GM12878 (cell line): ENCODE data around the gene ANKRD42. TPM values are rescaled to one million over a fixed set of nuclear protein-coding genes. Genes with fewer than 3 reads are reported as not detected.

Source experiments
- ATAC-seq: fragments of 200-7000 bp; cut with Tn5 transposase; 3 replicates; pipeline ENCODE4 v1.9.1; 2020; ENCODE audit warnings: mild to moderate bottlenecking, moderate library complexity
- BruUV-seq: library from RNA; stranded (reverse); fragments of 400-500 nt; replicated peaks from 2 replicates; lab custom pipeline; 2021; lab: Mats Ljungman, UMichigan
- CTCF ChIA-PET: fragments of 300-600 bp; sonication (Branson Sonifier 250); formaldehyde crosslinking; extraction: SDS; loops from one replicate; lab custom pipeline; 2021; ENCODE audit warnings: inconsistent platforms; lab: Yijun Ruan, JAX
- POLR2A ChIA-PET: fragments of 350-600 bp; formaldehyde crosslinking; extraction: SDS; loops from one replicate; lab custom pipeline; 2021; ENCODE audit warnings: inconsistent platforms; lab: Charles Lee
- RAD21 ChIA-PET: fragments of 300-600 bp; sonication (Branson Sonifier 250); formaldehyde crosslinking; loops from one replicate; lab custom pipeline; 2023; ENCODE audit warnings: antibody characterized with exemption; ENCODE audit not compliant: unreplicated experiment; lab: Charles Lee
- SMC1A ChIA-PET: fragments of 300-600 bp; sonication (Branson Sonifier 250); formaldehyde crosslinking; loops from one replicate; lab custom pipeline; 2023; ENCODE audit not compliant: unreplicated experiment, uncharacterized antibody; lab: Charles Lee
- DNase-seq: peaks from one replicate; pipeline ENCODE4 v3.0.0-alpha.2; 2011; ENCODE audit warnings: low read depth, low spot score
- FAIRE-seq: peaks from 3 replicates; lab custom pipeline; 2011; peaks lifted over from hg19 to GRCh38; lab: Jason Lieb, UNC
- H2AFZ ChIP-seq: 2 replicates; pipeline ENCODE4 v1.6.0; 2011; ENCODE audit warnings: low read depth, low read length, control low read depth; ENCODE audit not compliant: control insufficient read depth
- H3K27ac ChIP-seq: 2 replicates; pipeline ENCODE4 v1.5.1; 2011; ENCODE audit warnings: control low read depth; ENCODE audit not compliant: control insufficient read depth, insufficient read depth
- H3K27me3 ChIP-seq, 2 experiments: replicated peaks in 1 of 2; 2 replicates each; pipeline versions ENCODE4 v1.6.0 to v1.6.1; 2011; ENCODE audit warnings: low read length in 1 of 2; ENCODE audit not compliant: control insufficient read depth in 2 of 2, insufficient read depth in 2 of 2
- H3K36me3 ChIP-seq, 2 experiments: 2 replicates each; pipeline ENCODE4 v1.5.1; 2011; ENCODE audit warnings: low read length in 1 of 2; ENCODE audit not compliant: control insufficient read depth in 2 of 2, insufficient read depth in 2 of 2
- H3K4me1 ChIP-seq: 2 replicates; pipeline ENCODE4 v1.6.1; 2011; ENCODE audit warnings: mild to moderate bottlenecking, low read length, moderate library complexity, mixed read lengths; ENCODE audit not compliant: control insufficient read depth, insufficient read depth
- H3K4me2 ChIP-seq: 2 replicates; pipeline ENCODE4 v1.6.0; 2011; ENCODE audit warnings: control low read depth; ENCODE audit not compliant: control insufficient read depth, insufficient read depth
- H3K4me3 ChIP-seq: fragments of 200-600 bp; sonication (generic); 2 replicates; pipeline ENCODE4 v1.5.1; 2016
- H3K79me2 ChIP-seq: 2 replicates; pipeline ENCODE4 v1.6.0; 2011; ENCODE audit warnings: low read length; ENCODE audit not compliant: control insufficient read depth, insufficient read depth
- H3K9ac ChIP-seq: 2 replicates; pipeline ENCODE4 v1.8.0; 2011; ENCODE audit warnings: low read length, control low read depth, mixed read lengths; ENCODE audit not compliant: control insufficient read depth, insufficient read depth
- H3K9me3 ChIP-seq: replicated peaks from 3 replicates; pipeline ENCODE4 v1.5.1; 2011; ENCODE audit warnings: mild to moderate bottlenecking, low read length; ENCODE audit not compliant: control insufficient read depth, insufficient read depth
- H4K20me1 ChIP-seq: 2 replicates; pipeline ENCODE4 v1.6.0; 2011; ENCODE audit not compliant: control insufficient read depth, insufficient read depth
- CBFB ChIP-seq: IDR thresholded peaks from 2 replicates; pipeline ENCODE4 v1.6.1; 2016; ENCODE audit warnings: antibody characterized with exemption, low read depth
- ESRRA ChIP-seq: IDR thresholded peaks from 2 replicates; pipeline ENCODE4 v1.6.1; 2012; ENCODE audit warnings: mild to moderate bottlenecking, low read length, improper control_type of control experiment
- GATAD2B ChIP-seq: fragments of 450-650 bp; conservative IDR thresholded peaks from 2 replicates; pipeline ENCODE4 v1.6.1; 2017; ENCODE audit warnings: low read depth, mild to moderate bottlenecking, moderate library complexity
- MTA2 ChIP-seq: fragments of 450-650 bp; IDR thresholded peaks from 2 replicates; pipeline ENCODE4 v1.6.1; 2016; ENCODE audit warnings: low read depth, mild to moderate bottlenecking, moderate library complexity
- POLR2AphosphoS2 ChIP-seq: IDR thresholded peaks from 2 replicates; pipeline ENCODE4 v1.6.1; 2011; ENCODE audit warnings: low read depth, mild to moderate bottlenecking, low read length, improper control_type of control experiment, moderate library complexity
- RAD51 ChIP-seq: fragments of 450-650 bp; IDR thresholded peaks from 2 replicates; pipeline ENCODE4 v1.6.1; 2016; ENCODE audit warnings: moderate library complexity, mild to moderate bottlenecking, inconsistent platforms
- RUNX3 ChIP-seq: IDR thresholded peaks from 2 replicates; pipeline ENCODE4 v1.6.1; 2012; ENCODE audit warnings: low read length, inconsistent platforms
- SMARCA5 ChIP-seq: fragments of 450-650 bp; IDR thresholded peaks from 2 replicates; pipeline ENCODE4 v1.6.1; 2017; ENCODE audit warnings: mild to moderate bottlenecking
- TCF7 ChIP-seq: IDR thresholded peaks from 2 replicates; pipeline ENCODE4 v1.6.1; 2014; ENCODE audit warnings: antibody characterized with exemption, borderline replicate concordance
- WGBS: methylation state at CpG from one replicate; pipeline ENCODE4 v1.1.6; 2016; ENCODE audit warnings: low lambda C conversion rate; ENCODE audit not compliant: insufficient replicate concordance, insufficient coverage; ENCODE audit errors: missing lambda C conversion rate; 5-methylcytosine and 5-hydroxymethylcytosine counted together
- in situ Hi-C: fragments of 300-500 bp; cut with MboI; formaldehyde crosslinking; loops from 9 replicates; pipeline ENCODE4 v1.14.3; 2018; ENCODE audit warnings: mixed read lengths
- intact Hi-C: fragments of 100-400 bp; cut with micrococcal nuclease; formaldehyde crosslinking; loops from one replicate; pipeline ENCODE4 v1.14.2; 2022; ENCODE audit not compliant: unreplicated experiment
- polyA plus RNA-seq, 11 experiments: library from polyadenylated mRNA; depleted of rRNA in 4 of 11; unstranded in 6 of 11; stranded (reverse) in 5 of 11; fragments of >200 nt; fragmentation: Nextera tagmentation in 4 of 11; fragmentation: Illumina TruSeq in 1 of 11; extraction: Ambion mirVana in 4 of 11; extraction: Trizol in 1 of 11; gene quantifications; 1 replicate in 1 of 11; 2 replicates in 10 of 11; pipeline versions ENCODE4 v1.2.1 to v1.2.3, GENCODE V29; 2011 to 2016; ENCODE audit warnings: inconsistent platforms in 2 of 11, missing spikeins in 2 of 11, low read depth in 1 of 11
- total RNA-seq, 4 experiments: library from RNA; depleted of rRNA in 3 of 4; stranded (reverse); fragments of >200 nt in 3 of 4; fragmentation: Illumina TruSeq in 1 of 4; extraction: Trizol in 1 of 4; gene quantifications; 2 replicates each; pipeline versions ENCODE4 v1.2.1 to v1.2.3, GENCODE V29; 2013 to 2021
- TF ChIP-seq, protein P1 (sequence below): fragments of 450-650 bp; IDR thresholded peaks from 2 replicates; pipeline ENCODE4 v1.6.1; 2017; ENCODE audit warnings: borderline replicate concordance
- TF ChIP-seq, protein P2 (sequence below): IDR thresholded peaks from 2 replicates; pipeline ENCODE4 v1.6.1; 2012; ENCODE audit warnings: low read depth, low read length, improper control_type of control experiment

The ANKRD42 gene
- total and polyA plus RNA-seq, 10 of the 15 experiments (the other 5 are each of a cell fraction or from before 2014, with no cell fraction given), result 0.68 to 3.2 (median 2.0) TPM

DNA sequence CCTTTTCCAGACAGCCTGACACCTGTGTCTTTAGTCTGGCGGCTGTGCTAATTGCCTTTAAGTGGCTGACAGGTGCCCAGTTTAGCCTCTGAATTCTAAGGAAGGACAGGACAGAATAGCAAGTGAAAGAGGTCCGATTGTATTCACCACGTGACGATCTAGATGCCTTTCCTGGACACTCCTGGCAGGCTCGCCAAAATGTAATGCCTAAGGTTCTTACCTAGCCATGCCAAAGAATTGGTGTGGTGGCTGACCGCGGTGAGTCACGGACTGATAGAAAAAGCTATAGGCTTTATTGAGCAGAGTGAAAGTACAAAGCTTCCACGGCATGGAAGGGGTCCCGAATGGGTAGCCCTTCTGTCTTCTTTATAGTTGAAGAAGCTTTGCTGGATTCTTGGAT, 26.7 kb downstream of the ANKRD42 start:
- Histone ChIP-seq H3K36me3 (no peaks in the 10 kb centered on the region), H3K4me1 (no peaks in the 10 kb centered on the region), H3K9ac (no peak overlapping the region), H4K20me1 (no peaks in the 10 kb centered on the region), H3K27ac (no peak overlapping the region), H3K4me3 (no peak overlapping the region), H3K27me3 (no peaks in the 10 kb centered on the region), H3K79me2 (no peaks in the 10 kb centered on the region), H3K4me2 (no peak overlapping the region), H2AFZ (no peak overlapping the region), H3K9me3 (no peaks in the 10 kb centered on the region)
- in situ Hi-C loops, result no loop called here
- CTCF ChIA-PET, result no interaction called here
- intact Hi-C loops, result no loop called here
- 71% methylated on average over 10 of the region's 10 CpGs for WGBS
- no peak for ATAC-seq
- no TSS peak for BruUV-seq
- SMC1A ChIA-PET, result no interaction called here
- RAD21 ChIA-PET, result no interaction called here
- FAIRE-seq, result no peak
- TF ChIP-seq RAD51, result no peak
- TF ChIP-seq RUNX3, result no peak
- TF ChIP-seq TCF7, result no peak
- TF ChIP-seq CBFB, result no peak
- TF ChIP-seq POLR2AphosphoS2, result no peak
- TF ChIP-seq SMARCA5, result no peak
- TF ChIP-seq, protein P1, sequence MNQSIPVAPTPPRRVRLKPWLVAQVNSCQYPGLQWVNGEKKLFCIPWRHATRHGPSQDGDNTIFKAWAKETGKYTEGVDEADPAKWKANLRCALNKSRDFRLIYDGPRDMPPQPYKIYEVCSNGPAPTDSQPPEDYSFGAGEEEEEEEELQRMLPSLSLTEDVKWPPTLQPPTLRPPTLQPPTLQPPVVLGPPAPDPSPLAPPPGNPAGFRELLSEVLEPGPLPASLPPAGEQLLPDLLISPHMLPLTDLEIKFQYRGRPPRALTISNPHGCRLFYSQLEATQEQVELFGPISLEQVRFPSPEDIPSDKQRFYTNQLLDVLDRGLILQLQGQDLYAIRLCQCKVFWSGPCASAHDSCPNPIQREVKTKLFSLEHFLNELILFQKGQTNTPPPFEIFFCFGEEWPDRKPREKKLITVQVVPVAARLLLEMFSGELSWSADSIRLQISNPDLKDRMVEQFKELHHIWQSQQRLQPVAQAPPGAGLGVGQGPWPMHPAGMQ, result no peak
- no peak for TF ChIP-seq ESRRA
- TF ChIP-seq MTA2, result no peak
- no peak for TF ChIP-seq GATAD2B
- TF ChIP-seq, protein P2, sequence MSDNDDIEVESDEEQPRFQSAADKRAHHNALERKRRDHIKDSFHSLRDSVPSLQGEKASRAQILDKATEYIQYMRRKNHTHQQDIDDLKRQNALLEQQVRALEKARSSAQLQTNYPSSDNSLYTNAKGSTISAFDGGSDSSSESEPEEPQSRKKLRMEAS, result no peak
- DNase-seq, result no peak
- POLR2A ChIA-PET, result no interaction called here
